ENCODE results near the gene AARS2. TPM values are rescaled to one million over a fixed set of nuclear protein-coding genes. Genes with fewer than 3 reads are reported as not detected.

AARS2 gene
- total RNA-seq, 2 donors from 2014 or later: 12.3 to 15.2 TPM

GRCh38 chr6:44304282-44305199 lies 8.6 kb downstream of the AARS2 start:
- Mint-ChIP-seq H3K27ac (no peak overlapping the region), H3K4me3 (no peak overlapping the region), H3K27me3 (ENCODE audit: low read depth) (no peaks in the 10 kb centered on the region), H3K36me3 (ENCODE audit: insufficient read depth in 2 of 2) (peaks cover 3 to 21% of the 10 kb centered on the region in 2 donors), H3K4me1 (ENCODE audit: low read depth) (no peaks in the 10 kb centered on the region), H3K9me3 (no peaks in the 10 kb centered on the region)
- ATAC-seq (replicated peaks in 1 of 2): peak; percentile 63 to 69
- peak; percentile 39 to 42 for DNase-seq

DNA sequence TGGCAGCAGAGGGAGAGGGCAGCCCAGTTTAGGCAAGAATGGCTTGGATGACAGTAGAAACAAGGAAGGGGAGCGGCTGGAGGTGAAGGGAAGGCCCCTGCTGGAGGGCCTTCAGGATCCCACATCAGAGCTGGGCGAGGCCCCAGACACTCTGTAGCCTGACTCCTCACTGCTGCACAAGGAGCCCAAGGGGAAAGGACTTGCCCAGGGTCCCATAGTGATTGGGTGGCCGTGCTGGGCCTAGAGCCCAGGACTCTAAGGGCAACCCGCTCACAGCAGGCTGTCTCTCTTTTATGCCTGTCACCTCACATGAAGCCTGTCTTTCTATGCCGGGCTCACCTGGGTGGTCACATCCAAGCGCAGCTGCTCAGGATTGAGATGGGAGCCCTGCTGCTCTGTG lies 9.3 kb downstream of the AARS2 start:
- no peak for ATAC-seq (replicated peaks in 1 of 2)
- Mint-ChIP-seq H3K36me3 (ENCODE audit: insufficient read depth in 2 of 2) (peaks cover 3 to 21% of the 10 kb centered on the region in 2 donors), H3K27me3 (ENCODE audit: low read depth) (peaks cover 3% of the 10 kb centered on the region), H3K4me1 (ENCODE audit: low read depth) (no peaks in the 10 kb centered on the region), H3K4me3 (no peak overlapping the region), H3K9me3 (no peaks in the 10 kb centered on the region), H3K27ac (no peak overlapping the region)
- DNase-seq: no peak

DNA sequence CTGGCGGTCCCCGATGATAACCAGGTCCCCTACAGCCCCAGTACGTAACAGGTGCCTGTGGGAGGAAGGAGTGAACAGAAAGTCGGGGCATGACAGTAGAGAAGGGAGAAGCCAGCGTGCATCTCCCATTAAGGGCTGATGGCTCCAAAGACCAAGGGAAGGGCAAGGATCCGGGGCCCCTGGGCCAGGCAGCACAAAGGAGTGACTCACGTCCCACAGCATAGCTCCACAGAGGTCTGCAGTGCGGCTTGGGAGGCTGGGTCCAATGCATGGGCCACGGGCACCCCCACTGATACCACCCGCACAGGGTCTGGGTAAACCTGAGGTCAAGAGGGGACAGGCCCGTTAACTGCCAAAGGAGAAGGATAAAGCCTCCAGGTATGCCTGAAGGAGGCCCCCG lies 10.3 kb downstream of the AARS2 start:
- peaks cover 3 to 18% of the 10 kb centered on the region in 2 donors for H3K36me3 Mint-ChIP-seq (ENCODE audit: insufficient read depth in 2 of 2)
- no peaks in the 10 kb centered on the region for H3K4me1 Mint-ChIP-seq (ENCODE audit: low read depth)
- DNase-seq (no peak), ATAC-seq (replicated peaks in 1 of 2) (no peak)
- peaks cover 5% of the 10 kb centered on the region for H3K27me3 Mint-ChIP-seq (ENCODE audit: low read depth)
- H3K9me3 Mint-ChIP-seq: no peaks in the 10 kb centered on the region
- H3K27ac Mint-ChIP-seq: no peak overlapping the region
- no peak overlapping the region for H3K4me3 Mint-ChIP-seq

DNA sequence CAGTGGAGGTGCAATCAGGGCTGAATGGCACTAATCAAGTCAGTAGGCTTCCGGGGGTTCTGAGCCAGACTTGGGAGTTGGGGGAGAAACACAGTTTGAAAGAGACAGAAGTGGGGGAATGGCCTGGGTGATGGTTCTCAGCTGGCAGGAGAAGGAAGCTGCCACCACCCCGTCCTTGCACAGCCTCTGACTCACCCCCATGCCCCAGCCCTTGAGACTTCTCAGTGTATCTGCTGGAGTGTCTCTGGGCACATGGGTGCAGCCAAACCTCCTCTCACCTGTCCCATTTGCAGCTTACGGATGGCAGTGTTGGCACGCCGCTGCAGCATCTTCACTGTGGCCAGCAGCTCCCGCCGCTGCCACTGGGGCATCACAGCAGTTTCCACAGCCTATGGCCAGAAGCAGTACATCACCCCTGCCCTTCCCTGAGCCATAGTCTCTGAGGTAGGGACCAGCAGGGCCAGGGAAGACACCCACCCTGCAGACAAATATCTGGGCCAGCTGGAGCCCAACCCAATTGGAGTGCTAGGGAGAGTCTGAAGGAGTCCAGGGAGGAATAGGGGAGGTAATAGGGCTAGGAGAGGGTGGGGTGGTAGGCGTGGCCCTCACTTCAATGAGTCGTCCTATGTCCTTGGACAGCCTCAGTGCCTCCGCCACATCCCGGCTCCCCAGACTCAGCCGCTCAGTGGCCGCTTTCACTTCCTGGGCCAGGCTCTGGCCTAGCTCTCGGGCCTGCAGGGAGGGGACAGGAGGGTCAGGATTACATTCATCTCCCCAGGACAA lies 11.2 kb downstream of the AARS2 start:
- Mint-ChIP-seq H3K27me3 (ENCODE audit: low read depth) (peaks cover 6% of the 10 kb centered on the region), H3K27ac (no peak overlapping the region), H3K9me3 (no peaks in the 10 kb centered on the region), H3K36me3 (ENCODE audit: insufficient read depth in 2 of 2) (peaks cover 3 to 18% of the 10 kb centered on the region in 2 donors), H3K4me1 (ENCODE audit: low read depth) (no peaks in the 10 kb centered on the region), H3K4me3 (no peak overlapping the region)
- DNase-seq (no peak), ATAC-seq (replicated peaks in 1 of 2) (no peak)

DNA sequence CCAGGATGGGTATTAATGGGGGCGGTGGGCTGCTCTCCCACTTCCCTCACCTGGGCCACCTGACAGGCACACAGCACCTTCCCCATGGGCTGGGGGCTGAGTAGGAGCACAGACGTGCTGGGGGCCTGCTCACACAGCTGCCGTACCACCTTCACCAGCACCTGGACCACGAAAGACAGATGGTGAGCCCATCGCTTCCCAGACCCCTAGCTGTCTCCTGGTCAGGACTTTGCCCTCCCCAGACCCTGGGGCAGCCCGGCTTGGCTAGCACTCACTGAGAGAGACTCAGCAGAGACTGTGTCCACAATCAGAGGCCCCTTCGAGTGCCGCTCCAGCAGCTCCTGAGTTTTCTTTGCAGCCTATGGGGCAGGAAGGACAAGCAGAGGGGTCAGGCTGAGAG lies 12.0 kb downstream of the AARS2 start:
- Mint-ChIP-seq H3K36me3 (ENCODE audit: insufficient read depth in 2 of 2) (peaks cover 3 to 18% of the 10 kb centered on the region in 2 donors), H3K4me1 (ENCODE audit: low read depth) (no peaks in the 10 kb centered on the region), H3K27ac (no peak overlapping the region), H3K4me3 (no peak overlapping the region), H3K9me3 (no peaks in the 10 kb centered on the region), H3K27me3 (ENCODE audit: low read depth) (peaks cover 15% of the 10 kb centered on the region)
- ATAC-seq (replicated peaks in 1 of 2) (no peak), DNase-seq (no peak)

- H3K4me3 Mint-ChIP-seq: no peak overlapping the region
- no peak overlapping the region for H3K27ac Mint-ChIP-seq
- no peaks in the 10 kb centered on the region for H3K4me1 Mint-ChIP-seq (ENCODE audit: low read depth)
- ATAC-seq (replicated peaks in 1 of 2) (no peak), DNase-seq (no peak)
- peaks cover 3 to 15% of the 10 kb centered on the region in 2 donors for H3K36me3 Mint-ChIP-seq (ENCODE audit: insufficient read depth in 2 of 2)
- peaks cover 23% of the 10 kb centered on the region for H3K27me3 Mint-ChIP-seq (ENCODE audit: low read depth)
- no peaks in the 10 kb centered on the region for H3K9me3 Mint-ChIP-seq
These were observed 12.8 kb downstream of the AARS2 start for GRCh38 chr6:44300292-44300823.

- no peak for DNase-seq
- peaks cover 3 to 12% of the 10 kb centered on the region in 2 donors for H3K36me3 Mint-ChIP-seq (ENCODE audit: insufficient read depth in 2 of 2)
- peak overlapping the region in 1 of 2 donors; percentile 54 for H3K4me3 Mint-ChIP-seq
- ATAC-seq (replicated peaks in 1 of 2): no peak
- no peaks in the 10 kb centered on the region for H3K9me3 Mint-ChIP-seq
- H3K27ac Mint-ChIP-seq: no peak overlapping the region
- H3K4me1 Mint-ChIP-seq (ENCODE audit: low read depth): no peaks in the 10 kb centered on the region
- peaks cover 36% of the 10 kb centered on the region for H3K27me3 Mint-ChIP-seq (ENCODE audit: low read depth)
These were observed 14.3 kb downstream of the AARS2 start for GRCh38 chr6:44298864-44299263.

DNA sequence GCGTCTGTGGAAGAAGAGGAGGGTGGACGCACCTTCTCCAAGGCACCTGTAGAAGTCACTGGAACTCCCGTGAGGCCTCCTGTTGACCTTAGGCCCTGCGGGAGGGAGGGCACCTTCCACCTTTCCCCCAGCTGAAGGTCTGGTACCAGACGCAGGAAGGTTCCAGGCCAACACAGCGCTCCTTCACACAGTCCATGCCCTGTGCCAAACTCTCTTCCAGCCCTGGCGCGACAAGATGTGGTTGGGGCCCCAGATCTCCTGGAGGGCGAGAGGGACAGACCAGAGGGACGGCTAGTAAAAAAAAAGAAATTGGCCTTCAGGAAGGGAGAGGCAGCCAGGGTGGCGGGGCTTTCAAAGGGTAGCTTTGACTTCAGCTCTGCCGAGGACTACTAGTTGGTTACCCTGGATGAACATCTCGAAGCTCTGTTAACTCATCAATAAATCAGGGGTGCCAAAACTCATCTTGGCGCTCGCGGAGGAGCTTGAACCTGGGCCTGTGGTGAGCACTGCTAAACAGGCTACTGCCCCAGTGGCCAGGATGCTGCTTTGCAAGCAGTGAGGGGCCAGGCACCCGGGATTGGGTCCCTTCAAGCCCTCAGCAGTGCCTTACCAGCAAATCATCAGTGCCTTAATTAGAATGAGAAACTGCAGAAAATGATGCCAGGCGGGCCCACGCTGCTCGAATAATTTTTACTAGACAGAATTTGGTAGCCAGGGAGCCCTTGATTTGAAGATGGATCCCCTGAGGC lies 14.9 kb downstream of the AARS2 start:
- Mint-ChIP-seq H3K36me3 (ENCODE audit: insufficient read depth in 2 of 2) (peaks cover 0 to 9% of the 10 kb centered on the region in 2 donors), H3K9me3 (no peaks in the 10 kb centered on the region), H3K4me3 (peak overlapping the region; percentile 49 to 67), H3K27ac (no peak overlapping the region), H3K27me3 (ENCODE audit: low read depth) (peaks cover 36% of the 10 kb centered on the region), H3K4me1 (ENCODE audit: low read depth) (no peaks in the 10 kb centered on the region)
- no peak for ATAC-seq (replicated peaks in 1 of 2)
- no peak for DNase-seq

DNA sequence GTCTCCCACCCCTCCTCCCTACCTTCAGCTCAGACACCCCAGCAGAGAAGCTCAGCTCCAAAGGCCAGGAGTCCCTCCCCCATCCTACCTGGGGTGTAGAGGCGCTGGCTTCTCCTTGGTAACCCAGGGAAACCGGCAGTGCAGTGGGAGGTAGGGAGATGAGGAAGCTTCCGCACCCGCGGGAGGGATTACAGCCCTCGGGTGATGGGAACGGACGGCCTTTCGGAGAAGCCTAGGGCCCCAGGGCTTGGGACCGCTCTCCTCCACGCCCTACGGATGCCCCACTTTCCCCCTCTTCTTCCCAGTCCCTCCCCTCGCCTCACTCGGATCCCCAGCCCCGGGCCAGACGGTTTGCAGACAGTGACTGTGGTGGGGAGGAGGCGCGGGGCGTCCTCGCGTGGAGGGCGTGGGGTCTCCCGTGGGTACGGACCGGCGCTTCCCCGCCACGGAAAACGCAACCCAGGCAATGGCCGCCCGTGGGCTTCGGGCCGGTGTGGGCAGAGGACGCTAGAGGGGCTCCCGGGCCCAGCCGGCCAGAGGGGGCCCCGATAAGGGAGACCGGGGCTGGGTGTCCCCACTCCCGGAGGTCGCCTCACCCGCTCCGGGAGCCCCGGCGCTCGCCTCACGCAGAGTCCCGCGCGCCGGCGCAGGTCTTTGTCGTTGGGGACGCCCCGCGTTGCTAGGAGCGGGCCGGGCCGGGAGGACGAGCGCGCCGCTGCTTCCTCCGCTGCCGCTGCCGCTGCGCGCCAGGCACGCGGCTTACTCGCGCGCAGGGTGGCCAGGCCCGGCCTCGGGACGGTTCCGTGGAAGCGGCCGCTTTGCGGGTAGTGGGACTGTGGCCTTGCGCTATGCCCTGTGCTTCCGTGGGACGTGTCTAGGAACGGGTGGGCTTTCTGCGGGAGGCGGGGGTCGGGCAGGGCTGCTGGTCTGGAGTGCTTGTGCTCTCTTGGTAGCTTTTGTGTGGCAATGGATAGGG lies 15.8 kb downstream of the AARS2 start:
- Mint-ChIP-seq H3K4me1 (ENCODE audit: low read depth) (no peaks in the 10 kb centered on the region), H3K27me3 (ENCODE audit: low read depth) (peaks cover 39% of the 10 kb centered on the region), H3K9me3 (no peaks in the 10 kb centered on the region), H3K36me3 (ENCODE audit: insufficient read depth in 2 of 2) (peaks cover 0 to 7% of the 10 kb centered on the region in 2 donors), H3K27ac (no peak overlapping the region), H3K4me3 (peak overlapping the region; percentile 49 to 67)
- peak; percentile 52 to 61 for DNase-seq
- ATAC-seq (replicated peaks in 1 of 2): peak; percentile 80

GRCh38 chr6:44294832-44295791 lies 18.0 kb downstream of the AARS2 start:
- Mint-ChIP-seq H3K36me3 (ENCODE audit: insufficient read depth in 2 of 2) (no peaks in the 10 kb centered on the region), H3K27ac (no peak overlapping the region), H3K27me3 (ENCODE audit: low read depth) (peaks cover 62% of the 10 kb centered on the region), H3K4me1 (ENCODE audit: low read depth) (no peaks in the 10 kb centered on the region), H3K4me3 (no peak overlapping the region), H3K9me3 (no peaks in the 10 kb centered on the region)
- no peak for ATAC-seq (replicated peaks in 1 of 2)
- no peak for DNase-seq
